NCI-H748 (cell line): ENCODE data around the gene TXLNA.

ENCODE experiments used
- DNase-seq: peaks from one replicate; lab custom pipeline; 2025; ENCODE audit not compliant: unreplicated experiment; lab: John Stamatoyannopoulos, UW

The TXLNA gene

GRCh38 chr1:32242341-32242851, 62.9 kb downstream of the TXLNA start:
- peak; percentile 2 for DNase-seq

- no peak for DNase-seq
Observed at GRCh38 chr1:32246888-32247273, 67.4 kb downstream of the TXLNA start, which contains the start of gene FAM167B. Gene FAM167B (plus strand): TSS chr1:32247222. CDS start chr1:32247422, 200 bp downstream.

- no peak for DNase-seq
Observed at GRCh38 chr1:32247452-32247851, 68.0 kb downstream of the TXLNA start.
